Measurements from ENCODE around the gene KCNN1.
A peak's percentile ranks its signal among the peaks of the same experiment; 100 is the strongest.

Gene KCNN1

GRCh38 chr19:17947815-17948513, 18.9 kb upstream of the KCNN1 start:
- peak; percentile 94 for DNase-seq (ENCODE audit: low read depth)

- no peak for DNase-seq (ENCODE audit: low read depth)
Measured at GRCh38 chr19:17948514-17948900, 18.4 kb upstream of the KCNN1 start.

- DNase-seq (ENCODE audit: low read depth): no peak
Measured at GRCh38 chr19:17948931-17949930, 17.7 kb upstream of the KCNN1 start.

GRCh38 chr19:17949956-17950309, 17.0 kb upstream of the KCNN1 start:
- DNase-seq (ENCODE audit: low read depth): no peak

GRCh38 chr19:17950310-17951156, 16.4 kb upstream of the KCNN1 start:
- peak; percentile 60 for DNase-seq (ENCODE audit: low read depth)

- DNase-seq (ENCODE audit: low read depth): no peak
Measured at GRCh38 chr19:17951157-17951989, 15.5 kb upstream of the KCNN1 start.

- DNase-seq (ENCODE audit: low read depth): no peak
Measured at GRCh38 chr19:17951990-17952976, 14.6 kb upstream of the KCNN1 start.

GRCh38 chr19:17953316-17953801, 13.5 kb upstream of the KCNN1 start:
- no peak for DNase-seq (ENCODE audit: low read depth)

GRCh38 chr19:17953869-17954268, 13.0 kb upstream of the KCNN1 start:
- DNase-seq (ENCODE audit: low read depth): no peak

GRCh38 chr19:17954401-17954800, 12.5 kb upstream of the KCNN1 start:
- no peak for DNase-seq (ENCODE audit: low read depth)

- no peak for DNase-seq (ENCODE audit: low read depth)
Measured at GRCh38 chr19:17957149-17957849, 9.6 kb upstream of the KCNN1 start.

- no peak for DNase-seq (ENCODE audit: low read depth)
Measured at GRCh38 chr19:17957885-17958284, 9.0 kb upstream of the KCNN1 start.

- DNase-seq (ENCODE audit: low read depth): no peak
Measured at GRCh38 chr19:17963936-17964691, 2.8 kb upstream of the KCNN1 start.

- DNase-seq (ENCODE audit: low read depth): no peak
Measured at GRCh38 chr19:17965370-17966128, 1.4 kb upstream of the KCNN1 start.

GRCh38 chr19:17966129-17966483, 801 bp upstream of the KCNN1 start:
- no peak for DNase-seq (ENCODE audit: low read depth)

- DNase-seq (ENCODE audit: low read depth): no peak
Measured at GRCh38 chr19:17967257-17968051, 547 bp downstream of the KCNN1 start.

- DNase-seq (ENCODE audit: low read depth): no peak
Measured at GRCh38 chr19:17968362-17968761, 1.5 kb downstream of the KCNN1 start.
